GM23248 (cell line): ENCODE measurements around the gene GRIK3. TPM values are rescaled to one million over a fixed set of nuclear protein-coding genes. Genes with fewer than 3 reads are reported as not detected.
"Not testable (repeated sequence)": the region's sequence is repeated elsewhere in the genome, so short reads cannot be mapped to it uniquely, and the experiment has no call there.

ENCODE experiments used
- DNase-seq: peaks from one replicate; pipeline ENCODE4 v3.0.0-alpha.2; 2015
- H2AFZ ChIP-seq: fragments of 200-600 bp; sonication (generic); 2 replicates; pipeline ENCODE4 v1.6.1; 2016; ENCODE audit warnings: antibody characterized with exemption
- H3F3A ChIP-seq: fragments of 200-600 bp; sonication (generic); 2 replicates; pipeline ENCODE4 v1.6.1; 2016; ENCODE audit warnings: mild to moderate bottlenecking, antibody characterized with exemption, mixed run types; ENCODE audit not compliant: insufficient read depth
- H3K27ac ChIP-seq: fragments of 200-600 bp; sonication (generic); 2 replicates; pipeline ENCODE4 v1.5.1; 2016; ENCODE audit warnings: mild to moderate bottlenecking
- H3K27me3 ChIP-seq: fragments of 200-600 bp; sonication (generic); replicated peaks from 2 replicates; pipeline ENCODE4 v1.6.1; 2016; ENCODE audit warnings: mild to moderate bottlenecking; ENCODE audit not compliant: insufficient read depth
- H3K36me3 ChIP-seq: fragments of 200-600 bp; sonication (generic); 2 replicates; pipeline ENCODE4 v1.6.1; 2016; ENCODE audit warnings: low read depth, mild to moderate bottlenecking
- H3K4me1 ChIP-seq: fragments of 200-600 bp; sonication (generic); 2 replicates; pipeline ENCODE4 v1.6.1; 2016; ENCODE audit warnings: mild to moderate bottlenecking; ENCODE audit not compliant: insufficient read depth
- H3K4me2 ChIP-seq: fragments of 200-600 bp; sonication (generic); one replicate; pipeline ENCODE4 v1.6.1; 2016; ENCODE audit warnings: mild to moderate bottlenecking; ENCODE audit not compliant: unreplicated experiment
- H3K4me3 ChIP-seq: fragments of 200-600 bp; sonication (generic); 2 replicates; pipeline ENCODE4 v1.5.1; 2016; ENCODE audit warnings: mild to moderate bottlenecking
- H3K79me2 ChIP-seq: fragments of 200-600 bp; sonication (generic); 2 replicates; pipeline ENCODE4 v1.6.1; 2016; ENCODE audit warnings: mild to moderate bottlenecking; ENCODE audit not compliant: insufficient read depth
- H3K9ac ChIP-seq: fragments of 200-600 bp; sonication (generic); 2 replicates; pipeline ENCODE4 v1.6.1; 2016; ENCODE audit warnings: mild to moderate bottlenecking
- H3K9me2 ChIP-seq: fragments of 200-600 bp; sonication (generic); 2 replicates; pipeline ENCODE4 v1.6.1; 2016; ENCODE audit warnings: mixed run types, mild to moderate bottlenecking, moderate library complexity; ENCODE audit not compliant: insufficient read depth
- H3K9me3 ChIP-seq: fragments of 200-600 bp; sonication (generic); one replicate; pipeline ENCODE4 v1.6.1; 2017; ENCODE audit warnings: low read depth
- H4K20me1 ChIP-seq: fragments of 200-600 bp; sonication (generic); 2 replicates; pipeline ENCODE4 v1.6.0; 2016; ENCODE audit not compliant: insufficient read depth
- EZH2 ChIP-seq: fragments of 200-600 bp; sonication (generic); IDR thresholded peaks from 2 replicates; pipeline ENCODE4 v1.6.1; 2018; ENCODE audit warnings: antibody characterized with exemption, mild to moderate bottlenecking; ENCODE audit not compliant: insufficient read depth, poor library complexity, severe bottlenecking
- EZH2phosphoT487 ChIP-seq: fragments of 200-600 bp; sonication (generic); IDR thresholded peaks from 2 replicates; pipeline ENCODE4 v1.6.1; 2018; ENCODE audit warnings: antibody characterized with exemption, moderate library complexity, mild to moderate bottlenecking, low read depth; ENCODE audit not compliant: insufficient read depth
- WGBS, 2 experiments: methylation state at CpG; one replicate each; pipeline ENCODE4 v1.1.6; 2015 to 2017; ENCODE audit warnings: low lambda C conversion rate in 2 of 2, low coverage in 1 of 2; ENCODE audit errors: missing lambda C conversion rate in 2 of 2; 5-methylcytosine and 5-hydroxymethylcytosine counted together
- in situ Hi-C: fragments of 300-500 bp; cut with MboI; formaldehyde crosslinking; loops from 2 replicates; pipeline ENCODE4 v1.15.0; 2020
- polyA plus RNA-seq: library from polyadenylated mRNA; unstranded; fragments of >200 nt; fragmentation: Nextera tagmentation; extraction: Ambion mirVana; gene quantifications from 2 replicates; pipeline ENCODE4 v1.2.1, GENCODE V29; 2016
- total RNA-seq: library from RNA; depleted of rRNA; stranded (reverse); fragments of >200 nt; shearing (Covaris generic); gene quantifications from 2 replicates; pipeline ENCODE4 v1.2.3, GENCODE V29; 2014

The GRIK3 gene
- total and polyA plus RNA-seq, 2 experiments from 2014 or later: not detected

DNA sequence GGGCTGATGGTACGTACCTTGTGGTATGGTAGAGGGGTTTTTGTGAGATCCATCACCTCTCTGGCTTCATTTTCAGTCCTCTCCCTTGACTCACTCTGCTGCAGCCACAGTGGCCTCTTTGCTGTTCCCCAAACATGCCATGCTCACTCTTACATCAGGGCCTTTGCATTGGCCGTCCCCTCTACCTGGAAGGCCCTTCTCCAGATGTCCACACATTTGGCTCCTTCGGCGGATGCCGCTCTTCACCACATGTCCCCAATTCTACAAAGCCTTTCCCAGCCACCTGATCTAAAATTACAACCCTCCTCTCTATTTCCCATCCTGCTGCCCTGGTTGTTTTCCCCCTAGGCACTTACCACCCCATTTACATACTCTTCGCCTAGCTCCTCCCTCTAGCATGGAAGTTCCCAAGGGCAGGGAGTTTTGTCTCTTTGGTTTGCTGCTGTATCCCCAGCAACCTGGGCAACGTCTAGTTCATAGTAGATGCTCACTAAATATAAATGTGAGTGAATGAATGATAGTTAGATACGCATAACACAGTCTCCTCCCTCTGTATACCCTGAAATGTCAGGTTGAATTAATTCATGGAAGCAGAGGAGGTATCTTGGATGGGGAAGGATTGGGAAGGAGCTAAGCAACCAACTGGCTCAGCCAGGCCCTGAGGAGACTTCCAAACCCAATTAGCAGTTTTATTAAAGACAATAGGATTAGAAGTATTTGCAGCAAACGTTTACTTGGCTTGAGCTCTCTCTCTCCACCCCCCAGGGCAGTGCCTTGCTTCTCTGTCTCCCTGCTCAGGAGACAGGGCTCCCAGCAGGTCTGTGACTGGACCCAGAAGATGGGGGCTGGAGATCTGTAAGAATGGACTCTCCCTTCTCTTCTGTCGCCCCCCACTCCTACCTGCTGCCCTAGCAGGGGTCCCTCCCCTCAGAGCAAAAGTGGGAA lies 264.2 kb downstream of the GRIK3 start:
- H2AFZ ChIP-seq: no peak overlapping the region

GRCh38 chr1:36768486-36769178 lies 265.7 kb downstream of the GRIK3 start:
- in situ Hi-C loops: no loop called here
- no peaks in the 10 kb centered on the region for H3K36me3 ChIP-seq
- DNase-seq: no peak
- H3K27ac ChIP-seq: no peak overlapping the region
- no peak overlapping the region for H2AFZ ChIP-seq
- no peak overlapping the region for H3K4me2 ChIP-seq
- no peaks in the 10 kb centered on the region for H3K79me2 ChIP-seq
- WGBS, 2 experiments: 29 to 36% methylated on average over 14 of the region's 14 CpGs
- no peak overlapping the region for H3K4me3 ChIP-seq
- H3K9me2 ChIP-seq: no peaks in the 10 kb centered on the region
- no peaks in the 10 kb centered on the region for H3K27me3 ChIP-seq
- H3F3A ChIP-seq: no peaks in the 10 kb centered on the region
- H4K20me1 ChIP-seq: no peaks in the 10 kb centered on the region
- no peaks in the 10 kb centered on the region for H3K9me3 ChIP-seq
- no peaks in the 10 kb centered on the region for H3K4me1 ChIP-seq
- TF ChIP-seq EZH2phosphoT487 (no peak), EZH2 (no peak)
- H3K9ac ChIP-seq: no peak overlapping the region

More for the DNA sequence above, 264.2 kb downstream of the GRIK3 start:
- no peak overlapping the region for H3K4me2 ChIP-seq
- H3K9me3 ChIP-seq: no peaks in the 10 kb centered on the region
- no peaks in the 10 kb centered on the region for H3K36me3 ChIP-seq
- H3K4me3 ChIP-seq: no peak overlapping the region
- H3F3A ChIP-seq: no peaks in the 10 kb centered on the region
- no peak for DNase-seq
- WGBS, 2 experiments: 21 to 22% methylated on average over 10 of the region's 10 CpGs
- H3K4me1 ChIP-seq: no peaks in the 10 kb centered on the region
- H3K27ac ChIP-seq: no peak overlapping the region
- H3K9ac ChIP-seq: no peak overlapping the region
- H3K79me2 ChIP-seq: no peaks in the 10 kb centered on the region
- H4K20me1 ChIP-seq: no peaks in the 10 kb centered on the region
- TF ChIP-seq EZH2 (no peak), EZH2phosphoT487 (no peak)
- in situ Hi-C loops: no loop called here
- H3K27me3 ChIP-seq: no peaks in the 10 kb centered on the region; the same call in 1 of the 2 replicates
- no peaks in the 10 kb centered on the region for H3K9me2 ChIP-seq

DNA sequence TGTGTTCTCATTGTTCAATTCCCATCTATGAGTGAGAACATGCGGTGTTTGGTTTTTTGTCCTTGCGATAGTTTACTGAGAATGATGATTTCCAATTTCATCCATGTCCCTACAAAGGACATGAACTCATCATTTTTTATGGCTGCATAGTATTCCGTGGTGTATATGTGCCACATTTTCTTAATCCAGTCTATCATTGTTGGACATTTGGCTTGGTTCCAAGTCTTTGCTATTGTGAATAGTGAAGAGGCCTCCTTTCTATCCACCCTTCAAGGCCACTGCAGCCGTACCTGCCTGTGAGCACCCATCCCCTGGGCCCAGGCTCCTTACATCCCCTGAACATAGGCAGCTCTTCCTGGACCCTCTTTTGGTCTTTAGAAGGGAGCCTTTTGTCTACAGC lies 266.9 kb downstream of the GRIK3 start:
- H3K27ac ChIP-seq, H3K4me2 ChIP-seq, H3K36me3 ChIP-seq, in situ Hi-C loops, H3K9me2 ChIP-seq, H3K4me1 ChIP-seq, H3K9ac ChIP-seq, H3K9me3 ChIP-seq, H3K4me3 ChIP-seq, H2AFZ ChIP-seq, H3F3A ChIP-seq, H3K79me2 ChIP-seq, DNase-seq, H4K20me1 ChIP-seq, H3K27me3 ChIP-seq: not testable (repeated sequence)
- 46 to 48% methylated on average over 2 of the region's 4 CpGs for WGBS, 2 experiments

DNA sequence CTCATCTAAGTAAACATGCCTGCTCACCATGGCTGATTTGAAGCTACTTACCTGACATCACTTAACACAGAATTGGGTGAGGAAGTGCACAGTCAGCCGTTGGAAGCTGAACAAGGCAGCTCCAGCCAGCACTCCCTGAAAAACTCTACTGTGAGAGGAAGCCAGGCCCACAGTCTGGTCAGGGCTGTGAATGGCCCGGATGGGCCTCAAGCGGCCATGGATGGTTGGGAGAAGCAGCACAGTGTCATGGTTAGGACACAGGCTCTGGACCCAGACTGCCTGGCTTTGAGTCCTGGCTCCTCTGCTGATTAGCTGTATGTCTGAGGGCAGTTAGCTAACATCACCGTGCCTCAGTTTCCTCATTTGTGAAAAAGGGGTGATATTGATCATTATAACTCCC lies 267.8 kb downstream of the GRIK3 start:
- H3K79me2 ChIP-seq: no peaks in the 10 kb centered on the region
- H3K9me3 ChIP-seq: no peaks in the 10 kb centered on the region
- no peaks in the 10 kb centered on the region for H3K4me1 ChIP-seq
- TF ChIP-seq EZH2phosphoT487: no peak
- TF ChIP-seq EZH2: no peak
- no peak overlapping the region for H3K27ac ChIP-seq
- H3K4me2 ChIP-seq: no peak overlapping the region
- no peak for DNase-seq
- no peaks in the 10 kb centered on the region for H3K27me3 ChIP-seq
- WGBS, 2 experiments: 17 to 24% methylated on average over 4 of the region's 4 CpGs
- no peak overlapping the region for H2AFZ ChIP-seq
- H3F3A ChIP-seq: no peaks in the 10 kb centered on the region
- H3K9me2 ChIP-seq: no peaks in the 10 kb centered on the region
- in situ Hi-C loops: no loop called here
- H3K9ac ChIP-seq: no peak overlapping the region
- no peaks in the 10 kb centered on the region for H3K36me3 ChIP-seq
- H4K20me1 ChIP-seq: no peaks in the 10 kb centered on the region
- H3K4me3 ChIP-seq: no peak overlapping the region
